ENCODE results near the gene STEAP2.

DNA sequence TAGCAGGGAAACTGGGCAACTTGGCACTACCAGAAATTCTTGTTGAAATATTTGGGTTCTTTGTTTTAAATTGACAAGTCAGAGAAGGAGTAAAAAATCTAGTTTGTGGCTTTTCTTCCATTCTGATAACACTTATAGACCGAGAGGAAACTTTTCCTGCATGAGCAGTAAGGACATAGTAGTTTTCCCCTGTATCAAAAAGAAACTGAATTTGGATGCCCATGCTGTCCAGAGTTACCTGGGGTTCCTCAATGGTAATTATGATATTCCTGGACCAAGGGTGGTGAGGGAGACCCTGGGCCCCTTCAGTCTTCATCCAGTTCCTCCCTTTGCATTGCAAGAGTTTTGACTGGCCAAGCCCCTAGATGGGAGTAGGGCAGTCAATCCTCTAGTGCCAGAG is 19.9 kb upstream of the STEAP2 start:
- TF ChIP-seq, protein P1, sequence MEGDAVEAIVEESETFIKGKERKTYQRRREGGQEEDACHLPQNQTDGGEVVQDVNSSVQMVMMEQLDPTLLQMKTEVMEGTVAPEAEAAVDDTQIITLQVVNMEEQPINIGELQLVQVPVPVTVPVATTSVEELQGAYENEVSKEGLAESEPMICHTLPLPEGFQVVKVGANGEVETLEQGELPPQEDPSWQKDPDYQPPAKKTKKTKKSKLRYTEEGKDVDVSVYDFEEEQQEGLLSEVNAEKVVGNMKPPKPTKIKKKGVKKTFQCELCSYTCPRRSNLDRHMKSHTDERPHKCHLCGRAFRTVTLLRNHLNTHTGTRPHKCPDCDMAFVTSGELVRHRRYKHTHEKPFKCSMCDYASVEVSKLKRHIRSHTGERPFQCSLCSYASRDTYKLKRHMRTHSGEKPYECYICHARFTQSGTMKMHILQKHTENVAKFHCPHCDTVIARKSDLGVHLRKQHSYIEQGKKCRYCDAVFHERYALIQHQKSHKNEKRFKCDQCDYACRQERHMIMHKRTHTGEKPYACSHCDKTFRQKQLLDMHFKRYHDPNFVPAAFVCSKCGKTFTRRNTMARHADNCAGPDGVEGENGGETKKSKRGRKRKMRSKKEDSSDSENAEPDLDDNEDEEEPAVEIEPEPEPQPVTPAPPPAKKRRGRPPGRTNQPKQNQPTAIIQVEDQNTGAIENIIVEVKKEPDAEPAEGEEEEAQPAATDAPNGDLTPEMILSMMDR (IDR thresholded peaks at IDR 0.05): no peak
- TF ChIP-seq POLR2A (IDR thresholded peaks at IDR 0.05) (no peak), EP300 (IDR thresholded peaks at IDR 0.05) (no peak), POLR2AphosphoS5 (IDR thresholded peaks at IDR 0.05) (no peak)

Data from suprapubic skin (tissue), 4 donors.